Measurements from ENCODE around the gene RASL11B.

- TF ChIP-seq CTCF (IDR thresholded peaks at IDR 0.05) (no peak), POLR2A (IDR thresholded peaks at IDR 0.05) (no peak)
Measured at GRCh38 chr4:52822583-52822971, 39.5 kb upstream of the RASL11B start.

Measured in suprapubic skin (tissue), 3 donors.